HG03354 (cell line): Measurements from ENCODE around the gene OXSR1.
"Not testable (repeated sequence)": the region's sequence is repeated elsewhere in the genome, so short reads cannot be mapped to it uniquely, and the experiment has no call there.

Source experiments
- ATAC-seq: cut with Tn5 transposase; IDR thresholded peaks from one replicate; pipeline ENCODE4 v1.9.1; 2021; ENCODE audit warnings: mild to moderate bottlenecking; ENCODE audit not compliant: unreplicated experiment, poor library complexity, severe bottlenecking

Gene OXSR1

GRCh38 chr3:38126121-38126892 lies 39.0 kb upstream of the OXSR1 start:
- no peak for ATAC-seq

- ATAC-seq = no peak
Observed at GRCh38 chr3:38127611-38128302, 37.6 kb upstream of the OXSR1 start.

- no peak for ATAC-seq
Observed at GRCh38 chr3:38128303-38128655, 37.1 kb upstream of the OXSR1 start.

- ATAC-seq = no peak
Observed at GRCh38 chr3:38129058-38129457, 36.3 kb upstream of the OXSR1 start.

- no peak for ATAC-seq
Observed at GRCh38 chr3:38130631-38131065, 34.7 kb upstream of the OXSR1 start.

- no peak for ATAC-seq
Observed at GRCh38 chr3:38131621-38132369, 33.5 kb upstream of the OXSR1 start.

GRCh38 chr3:38133209-38133556 lies 32.2 kb upstream of the OXSR1 start:
- ATAC-seq = no peak

GRCh38 chr3:38133557-38134405 lies 31.6 kb upstream of the OXSR1 start:
- no peak for ATAC-seq

- ATAC-seq = not testable (repeated sequence)
Observed at GRCh38 chr3:38134517-38135143, 30.7 kb upstream of the OXSR1 start.

GRCh38 chr3:38135621-38136277 lies 29.6 kb upstream of the OXSR1 start:
- not testable (repeated sequence) for ATAC-seq

- no peak for ATAC-seq
Observed at GRCh38 chr3:38136393-38136776, 29.0 kb upstream of the OXSR1 start.

GRCh38 chr3:38136777-38137614 lies 28.3 kb upstream of the OXSR1 start, which contains the start of gene ACAA1:
TSS of gene ACAA1 (minus strand) at chr3:38137127. CDS start at chr3:38137035, 92 bp downstream.
- peak; percentile 85 for ATAC-seq

- ATAC-seq = no peak
Observed at GRCh38 chr3:38137615-38138348, 27.6 kb upstream of the OXSR1 start.

GRCh38 chr3:38138349-38139190 lies 26.8 kb upstream of the OXSR1 start, which contains the start of gene MYD88:
TSS of gene MYD88 (plus strand) at chr3:38138661. CDS start at chr3:38138701, 40 bp downstream.
- ATAC-seq = peak; percentile 54

GRCh38 chr3:38139191-38139590 lies 26.1 kb upstream of the OXSR1 start:
- ATAC-seq = no peak

GRCh38 chr3:38139652-38140051 lies 25.7 kb upstream of the OXSR1 start:
- no peak for ATAC-seq
